CD4-positive, alpha-beta T cell treated with Interleukin-15 for 4 hours (primary cell): ENCODE results near the gene CCDC83.
"Not testable (repeated sequence)": the region's sequence is repeated elsewhere in the genome, so short reads cannot be mapped to it uniquely, and the experiment has no call there.

Experiments
- DNase-seq: peaks from one replicate; pipeline ENCODE4 v3.0.0-alpha.2; 2020; ENCODE audit warnings: low spot score

The CCDC83 gene

GRCh38 chr11:85945296-85945695, 90.1 kb downstream of the CCDC83 start:
- DNase-seq, result no peak

- no peak for DNase-seq
Observed at GRCh38 chr11:85945788-85946187, 90.6 kb downstream of the CCDC83 start.

- DNase-seq, result no peak
Observed at GRCh38 chr11:85946221-85946620, 91.0 kb downstream of the CCDC83 start.

- peak; percentile 6 for DNase-seq
Observed at GRCh38 chr11:85947431-85948272, 92.5 kb downstream of the CCDC83 start.

- DNase-seq, result no peak
Observed at GRCh38 chr11:85948884-85949283, 93.7 kb downstream of the CCDC83 start.

GRCh38 chr11:85949798-85950197, 94.6 kb downstream of the CCDC83 start:
- no peak for DNase-seq

- DNase-seq, result no peak
Observed at GRCh38 chr11:85950317-85951048, 95.3 kb downstream of the CCDC83 start.

- DNase-seq, result no peak
Observed at GRCh38 chr11:85951049-85951405, 95.8 kb downstream of the CCDC83 start.

- no peak for DNase-seq
Observed at GRCh38 chr11:85951428-85952107, 96.4 kb downstream of the CCDC83 start.

- DNase-seq, result not testable (repeated sequence)
Observed at GRCh38 chr11:85952108-85952485, 96.9 kb downstream of the CCDC83 start.

- DNase-seq, result no peak
Observed at GRCh38 chr11:85953491-85954143, 98.4 kb downstream of the CCDC83 start.

- DNase-seq, result no peak
Observed at GRCh38 chr11:85955531-85955930, 100.3 kb downstream of the CCDC83 start.

GRCh38 chr11:85960678-85961077, 105.5 kb downstream of the CCDC83 start:
- DNase-seq, result no peak

GRCh38 chr11:85961130-85961529, 105.9 kb downstream of the CCDC83 start:
- DNase-seq, result no peak

GRCh38 chr11:85961930-85962363, 106.8 kb downstream of the CCDC83 start:
- DNase-seq, result no peak

- DNase-seq, result no peak
Observed at GRCh38 chr11:85965202-85965601, 110.0 kb downstream of the CCDC83 start.

GRCh38 chr11:85967457-85967856, 112.3 kb downstream of the CCDC83 start:
- no peak for DNase-seq
